OCI-LY7 (cell line): Measurements from ENCODE around the gene RNF150.

ENCODE experiments used
- EZH2phosphoT487 ChIP-seq: fragments of 200-600 bp; sonication (generic); IDR thresholded peaks from 2 replicates; pipeline ENCODE4 v1.6.1; 2018; ENCODE audit warnings: low read depth, borderline replicate concordance, mild to moderate bottlenecking, mixed run types, antibody characterized with exemption, low read length, moderate library complexity, mixed read lengths
- TF ChIP-seq, protein P1 (sequence below): fragments of 200-600 bp; sonication (generic); conservative IDR thresholded peaks from 2 replicates; pipeline ENCODE4 v1.5.1; 2014; ENCODE audit warnings: mild to moderate bottlenecking, antibody characterized with exemption, low read length, moderate library complexity, mixed read lengths

GRCh38 chr4:141169391-141169790 lies 36.1 kb upstream of the RNF150 start:
- TF ChIP-seq, protein P1, sequence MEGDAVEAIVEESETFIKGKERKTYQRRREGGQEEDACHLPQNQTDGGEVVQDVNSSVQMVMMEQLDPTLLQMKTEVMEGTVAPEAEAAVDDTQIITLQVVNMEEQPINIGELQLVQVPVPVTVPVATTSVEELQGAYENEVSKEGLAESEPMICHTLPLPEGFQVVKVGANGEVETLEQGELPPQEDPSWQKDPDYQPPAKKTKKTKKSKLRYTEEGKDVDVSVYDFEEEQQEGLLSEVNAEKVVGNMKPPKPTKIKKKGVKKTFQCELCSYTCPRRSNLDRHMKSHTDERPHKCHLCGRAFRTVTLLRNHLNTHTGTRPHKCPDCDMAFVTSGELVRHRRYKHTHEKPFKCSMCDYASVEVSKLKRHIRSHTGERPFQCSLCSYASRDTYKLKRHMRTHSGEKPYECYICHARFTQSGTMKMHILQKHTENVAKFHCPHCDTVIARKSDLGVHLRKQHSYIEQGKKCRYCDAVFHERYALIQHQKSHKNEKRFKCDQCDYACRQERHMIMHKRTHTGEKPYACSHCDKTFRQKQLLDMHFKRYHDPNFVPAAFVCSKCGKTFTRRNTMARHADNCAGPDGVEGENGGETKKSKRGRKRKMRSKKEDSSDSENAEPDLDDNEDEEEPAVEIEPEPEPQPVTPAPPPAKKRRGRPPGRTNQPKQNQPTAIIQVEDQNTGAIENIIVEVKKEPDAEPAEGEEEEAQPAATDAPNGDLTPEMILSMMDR: no peak
- no peak for TF ChIP-seq EZH2phosphoT487
